Activated CD8-positive, alpha-beta T cell treated with anti-CD3 and anti-CD28 coated beads for 36 hours (primary cell): ENCODE measurements around the gene CHRNE. TPM values are rescaled to one million over a fixed set of nuclear protein-coding genes. Genes with fewer than 3 reads are reported as not detected.
A peak's percentile ranks its signal among the peaks of the same experiment; 100 is the strongest.

Experiments
- ATAC-seq: fragments of 200-7000 bp; cut with Tn5 transposase; one replicate; pipeline ENCODE4 v1.10.0; 2021; ENCODE audit warnings: mild to moderate bottlenecking, moderate library complexity
- CTCF ChIA-PET: fragments of 350-600 bp; sonication (Branson Sonifier 250); formaldehyde crosslinking; loops from one replicate; lab custom pipeline; 2021; ENCODE audit warnings: antibody characterized with exemption; lab: Charles Lee
- POLR2A ChIA-PET: fragments of 350-600 bp; sonication (Branson Sonifier 250); formaldehyde crosslinking; loops from one replicate; lab custom pipeline; 2021; ENCODE audit warnings: antibody characterized with exemption; lab: Charles Lee
- DNase-seq: peaks from one replicate; pipeline ENCODE4 v3.0.0-alpha.2; 2020
- H3K27ac Mint-ChIP-seq: one replicate; pipeline ENCODE4 v1.8.0; 2021; ENCODE audit warnings: mild to moderate bottlenecking, mixed read lengths
- H3K27me3 Mint-ChIP-seq: one replicate; pipeline ENCODE4 v1.8.0; 2021; ENCODE audit warnings: mixed read lengths
- H3K36me3 Mint-ChIP-seq: one replicate; pipeline ENCODE4 v1.8.0; 2021; ENCODE audit warnings: low read depth, mixed read lengths
- H3K4me1 Mint-ChIP-seq: one replicate; pipeline ENCODE4 v1.8.0; 2021; ENCODE audit warnings: low read depth, mixed read lengths
- H3K4me3 Mint-ChIP-seq: one replicate; pipeline ENCODE4 v1.8.0; 2021; ENCODE audit warnings: mild to moderate bottlenecking, moderate library complexity, mixed read lengths
- H3K9me3 Mint-ChIP-seq: one replicate; pipeline ENCODE4 v1.8.0; 2021; ENCODE audit warnings: mixed read lengths
- intact Hi-C: fragments of 100-400 bp; cut with micrococcal nuclease; formaldehyde crosslinking; loops from one replicate; pipeline ENCODE4 v1.10.0; 2022
- total RNA-seq, 2 experiments: library from RNA; stranded (reverse); gene quantifications; one replicate each; pipeline ENCODE4 v1.2.3, GENCODE V29; 2021
- TF ChIP-seq, protein P1 (sequence below): fragments of 200-600 bp; IDR thresholded peaks from one replicate; pipeline ENCODE4 v1.8.0; 2022; ENCODE audit warnings: antibody characterized with exemption, mild to moderate bottlenecking

The CHRNE gene
- total RNA-seq, 2 experiments from 2014 or later: 0.45 to 0.78 TPM

DNA sequence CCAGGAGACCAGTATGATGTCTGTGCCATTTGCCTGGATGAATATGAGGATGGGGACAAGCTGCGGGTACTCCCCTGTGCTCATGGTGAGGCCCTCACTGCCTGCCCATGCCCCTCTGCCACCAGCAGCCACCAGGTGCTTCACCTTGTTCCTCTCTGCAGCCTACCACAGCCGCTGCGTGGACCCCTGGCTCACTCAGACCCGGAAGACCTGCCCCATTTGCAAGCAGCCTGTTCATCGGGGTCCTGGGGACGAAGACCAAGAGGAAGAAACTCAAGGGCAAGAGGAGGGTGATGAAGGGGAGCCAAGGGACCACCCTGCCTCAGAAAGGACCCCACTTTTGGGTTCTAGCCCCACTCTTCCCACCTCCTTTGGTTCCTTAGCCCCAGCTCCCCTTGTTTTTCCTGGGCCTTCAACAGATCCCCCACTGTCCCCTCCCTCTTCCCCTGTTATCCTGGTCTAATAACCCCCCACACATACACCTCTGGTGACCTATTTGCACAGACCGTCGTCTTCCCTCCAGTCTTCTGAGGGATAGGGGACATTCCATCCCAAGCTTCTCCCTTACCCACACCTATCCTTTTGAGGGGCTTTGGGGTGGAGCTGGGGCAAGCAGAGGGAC, 41.8 kb upstream of the CHRNE start:
- TF ChIP-seq, protein P1, sequence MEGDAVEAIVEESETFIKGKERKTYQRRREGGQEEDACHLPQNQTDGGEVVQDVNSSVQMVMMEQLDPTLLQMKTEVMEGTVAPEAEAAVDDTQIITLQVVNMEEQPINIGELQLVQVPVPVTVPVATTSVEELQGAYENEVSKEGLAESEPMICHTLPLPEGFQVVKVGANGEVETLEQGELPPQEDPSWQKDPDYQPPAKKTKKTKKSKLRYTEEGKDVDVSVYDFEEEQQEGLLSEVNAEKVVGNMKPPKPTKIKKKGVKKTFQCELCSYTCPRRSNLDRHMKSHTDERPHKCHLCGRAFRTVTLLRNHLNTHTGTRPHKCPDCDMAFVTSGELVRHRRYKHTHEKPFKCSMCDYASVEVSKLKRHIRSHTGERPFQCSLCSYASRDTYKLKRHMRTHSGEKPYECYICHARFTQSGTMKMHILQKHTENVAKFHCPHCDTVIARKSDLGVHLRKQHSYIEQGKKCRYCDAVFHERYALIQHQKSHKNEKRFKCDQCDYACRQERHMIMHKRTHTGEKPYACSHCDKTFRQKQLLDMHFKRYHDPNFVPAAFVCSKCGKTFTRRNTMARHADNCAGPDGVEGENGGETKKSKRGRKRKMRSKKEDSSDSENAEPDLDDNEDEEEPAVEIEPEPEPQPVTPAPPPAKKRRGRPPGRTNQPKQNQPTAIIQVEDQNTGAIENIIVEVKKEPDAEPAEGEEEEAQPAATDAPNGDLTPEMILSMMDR: no peak
- no peak for ATAC-seq
- CTCF ChIA-PET: no interaction called here
- Mint-ChIP-seq H3K27me3 (no peaks in the 10 kb centered on the region), H3K4me3 (peak overlapping the region; percentile 97), H3K9me3 (no peaks in the 10 kb centered on the region), H3K27ac (peak overlapping the region; percentile 99), H3K36me3 (peaks cover 76% of the 10 kb centered on the region), H3K4me1 (peaks cover 45% of the 10 kb centered on the region)
- intact Hi-C loops: loop anchor here (2.0 kb wide), 1 partner anchor 22 kb away; the partner anchor contains the start of gene SPAG7
- DNase-seq: peak; percentile 64
- POLR2A ChIA-PET: interaction anchor here (1.0 to 20.8 kb wide), 8 partner anchors 8 to 53 kb away, joined by 3 to 627 read pairs (median 7); partner anchors contain the start of genes CHRNE, INCA1, KIF1C and SPAG7

DNA sequence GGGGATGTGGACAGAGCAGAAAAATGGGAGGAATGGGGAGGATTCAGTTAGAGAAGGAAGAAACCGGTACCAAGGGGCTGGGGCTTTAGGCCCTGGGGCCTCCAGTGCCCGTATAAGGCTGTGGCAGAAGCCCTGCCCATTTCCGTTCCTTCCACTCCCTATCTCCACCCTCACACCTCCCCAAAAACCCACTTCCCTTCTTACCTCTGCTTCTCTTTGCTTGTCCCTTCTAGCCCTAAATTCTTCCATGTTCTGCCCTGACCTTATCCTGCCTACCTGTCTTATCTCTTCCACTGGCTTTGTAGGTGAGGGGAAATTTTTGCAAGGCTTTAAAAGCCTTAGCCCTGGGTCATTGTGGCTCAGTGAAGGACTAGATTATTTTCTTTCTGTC, 41.3 kb upstream of the CHRNE start:
- Mint-ChIP-seq H3K36me3 (peaks cover 77% of the 10 kb centered on the region), H3K4me3 (peak overlapping the region; percentile 97), H3K27ac (peak overlapping the region; percentile 99), H3K4me1 (peaks cover 45% of the 10 kb centered on the region), H3K27me3 (no peaks in the 10 kb centered on the region), H3K9me3 (no peaks in the 10 kb centered on the region)
- CTCF ChIA-PET: interaction anchor here (0.7 kb wide), 1 partner anchor 35 kb away, joined by 3 read pairs; no protein-coding TSS in a partner anchor
- POLR2A ChIA-PET: interaction anchor here (1.0 to 20.8 kb wide), 7 partner anchors 8 to 44 kb away, joined by 3 to 627 read pairs (median 8); partner anchors contain the start of genes CHRNE and SPAG7
- intact Hi-C loops: loop anchor here (2.0 kb wide), 1 partner anchor 23 kb away; the partner anchor contains the start of gene SPAG7
- TF ChIP-seq, protein P1: no peak
- ATAC-seq (peak; percentile 17), DNase-seq (peak; percentile 75)

DNA sequence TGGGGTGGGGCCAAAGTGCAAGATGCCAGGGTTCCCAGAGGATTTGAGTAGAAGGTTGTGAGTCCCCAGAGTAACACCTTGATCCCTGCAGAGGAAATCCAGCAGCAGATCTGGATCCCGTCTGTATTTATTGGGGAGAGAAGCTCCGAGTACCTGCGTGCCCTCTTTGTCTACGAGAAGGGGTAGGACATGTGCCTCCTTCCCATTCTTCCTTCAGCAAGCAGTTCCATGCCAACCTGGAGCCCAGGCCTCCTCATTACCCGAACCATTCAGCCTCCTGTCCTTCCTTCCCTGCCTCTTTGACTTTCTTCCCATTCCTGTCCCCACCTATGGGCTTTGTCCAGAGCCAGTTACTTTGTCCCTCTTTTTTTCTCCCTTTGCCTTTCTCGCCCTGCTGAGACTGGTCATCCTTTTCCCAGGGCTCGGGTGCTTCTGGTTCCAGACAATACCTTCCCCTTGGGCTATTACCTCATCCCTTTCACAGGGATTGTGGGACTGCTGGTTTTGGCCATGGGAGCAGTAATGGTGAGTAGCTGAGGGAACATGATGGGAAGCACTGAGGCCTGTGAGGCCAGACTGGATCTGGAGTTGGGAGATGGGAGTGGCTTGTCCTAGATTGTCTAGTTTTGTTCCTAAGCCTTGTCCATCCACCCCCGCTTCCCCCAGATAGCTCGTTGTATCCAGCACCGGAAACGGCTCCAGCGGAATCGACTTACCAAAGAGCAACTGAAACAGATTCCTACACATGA, 40.0 kb upstream of the CHRNE start:
- Mint-ChIP-seq H3K4me3 (peak overlapping the region; percentile 97), H3K27me3 (no peaks in the 10 kb centered on the region), H3K9me3 (no peaks in the 10 kb centered on the region), H3K27ac (peak overlapping the region; percentile 98), H3K36me3 (peaks cover 86% of the 10 kb centered on the region), H3K4me1 (peaks cover 54% of the 10 kb centered on the region)
- no peak for DNase-seq
- POLR2A ChIA-PET: interaction anchor here (1.0 to 20.8 kb wide), 6 partner anchors 9 to 54 kb away, joined by 3 to 627 read pairs (median 6); partner anchors contain the start of genes C17orf107, CHRNE, ENO3 and INCA1
- CTCF ChIA-PET: interaction anchor here (1.4 kb wide), 1 partner anchor 34 kb away, joined by 5 read pairs; no protein-coding TSS in a partner anchor
- TF ChIP-seq, protein P1: no peak
- no peak for ATAC-seq
- intact Hi-C loops: no loop called here

DNA sequence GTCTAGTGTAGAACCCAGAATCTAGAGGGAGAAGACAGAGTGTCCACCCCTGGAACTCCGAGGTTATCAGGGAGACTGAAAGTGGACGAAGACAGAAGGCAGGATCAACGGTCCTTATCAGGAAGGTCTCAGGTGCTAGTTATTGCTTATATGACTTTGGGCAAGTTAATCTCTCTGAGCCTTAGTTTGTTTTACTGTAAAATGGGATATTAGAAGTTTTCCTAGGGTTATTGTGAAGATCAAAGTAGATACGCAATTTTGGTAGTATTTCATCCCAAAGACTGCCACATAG, 38.4 kb upstream of the CHRNE start:
- no peaks in the 10 kb centered on the region for H3K27me3 Mint-ChIP-seq
- TF ChIP-seq, protein P1: no peak
- DNase-seq (no peak), ATAC-seq (no peak)
- peaks cover 83% of the 10 kb centered on the region for H3K36me3 Mint-ChIP-seq
- H3K9me3 Mint-ChIP-seq: no peaks in the 10 kb centered on the region
- H3K27ac Mint-ChIP-seq: peak overlapping the region; percentile 98
- ChIA-PET CTCF (interaction anchor here (1.3 to 1.8 kb wide), 3 partner anchors 26 to 40 kb away, joined by 4 to 5 read pairs (median 5); partner anchors contain the start of gene SPAG7), POLR2A (interaction anchor here (1.2 to 20.8 kb wide), 9 partner anchors 7 to 232 kb away, joined by 5 to 627 read pairs (median 16); partner anchors contain the start of genes ARRB2, C17orf107, CAMTA2 and CHRNE)
- H3K4me3 Mint-ChIP-seq: peak overlapping the region; percentile 97
- peaks cover 62% of the 10 kb centered on the region for H3K4me1 Mint-ChIP-seq
- intact Hi-C loops: no loop called here
